Naive B cell (primary cell): ENCODE results near the gene ELAPOR1. TPM values are rescaled to one million over a fixed set of nuclear protein-coding genes. Genes with fewer than 3 reads are reported as not detected.

Source experiments
- ATAC-seq, 2 donors: fragments of 150-1000 bp; cut with Tn5 transposase; 2 replicates each; pipeline ENCODE4 v1.10.0; 2021; ENCODE audit warnings: low read depth in 2 of 2, mild to moderate bottlenecking in 2 of 2, moderate library complexity in 2 of 2
- DNase-seq: peaks from one replicate; pipeline ENCODE4 v3.0.0; 2022
- H3K27ac Mint-ChIP-seq, 6 donors: one replicate each; pipeline ENCODE4 v1.8.0; 2020 to 2022; ENCODE audit warnings: mild to moderate bottlenecking in 6 of 6, mixed read lengths in 6 of 6, moderate library complexity in 5 of 6, inconsistent platforms in 2 of 6
- H3K27me3 Mint-ChIP-seq, 3 donors: one replicate each; pipeline ENCODE4 v1.8.0; 2021 to 2022; ENCODE audit warnings: mixed read lengths in 3 of 3, mild to moderate bottlenecking in 1 of 3
- H3K36me3 Mint-ChIP-seq, 2 donors: one replicate each; pipeline ENCODE4 v1.8.0; 2020 to 2022; ENCODE audit warnings: mixed read lengths in 2 of 2, inconsistent platforms in 1 of 2, mild to moderate bottlenecking in 1 of 2
- H3K4me1 Mint-ChIP-seq, 3 donors: one replicate each; pipeline ENCODE4 v1.8.0; 2020 to 2022; ENCODE audit warnings: mixed read lengths in 3 of 3, inconsistent platforms in 1 of 3, mild to moderate bottlenecking in 1 of 3, moderate library complexity in 1 of 3
- H3K4me3 Mint-ChIP-seq, 8 donors: one replicate each; pipeline ENCODE4 v1.8.0; 2020 to 2022; ENCODE audit warnings: mild to moderate bottlenecking in 8 of 8, mixed read lengths in 8 of 8, moderate library complexity in 8 of 8, inconsistent platforms in 2 of 8
- H3K9me3 Mint-ChIP-seq, 7 donors: one replicate each; pipeline ENCODE4 v1.8.0; 2020 to 2022; ENCODE audit warnings: mixed read lengths in 7 of 7, mild to moderate bottlenecking in 5 of 7, inconsistent platforms in 2 of 7, moderate library complexity in 1 of 7
- polyA plus RNA-seq, 6 donors: library from polyadenylated mRNA; unstranded; fragments of 300-500 nt; fragmentation: Illumina TruSeq; gene quantifications; one replicate each; pipeline ENCODE4 v1.2.3, GENCODE V29; 2021; ENCODE audit warnings: low read depth in 6 of 6

The ELAPOR1 gene
- polyA plus RNA-seq, 6 donors from 2014 or later, result 0.04 to 0.65 (median 0.62) TPM; not detected in 3

GRCh38 chr1:109084563-109085517 is 29.1 kb upstream of the ELAPOR1 start:
- Mint-ChIP-seq H3K9me3 (peaks cover 0 to 8% (median 0%) of the 10 kb centered on the region in 7 donors), H3K4me1 (peaks cover 0 to 9% (median under 1%) of the 10 kb centered on the region in 3 donors), H3K27me3 (peaks cover 0 to 7% (median 4%) of the 10 kb centered on the region in 3 donors), H3K36me3 (no peaks in the 10 kb centered on the region), H3K4me3 (no peak overlapping the region), H3K27ac (peak overlapping the region in 1 of 6 donors; percentile 72)
- DNase-seq (no peak), ATAC-seq (no peak)

- H3K27ac Mint-ChIP-seq, result peak overlapping the region; percentile 98 to 100 (median 99)
- no peaks in the 10 kb centered on the region for H3K27me3 Mint-ChIP-seq
- ATAC-seq (peak in 1 of 2 donors; percentile 6), DNase-seq (no peak)
- H3K36me3 Mint-ChIP-seq, result no peaks in the 10 kb centered on the region
- peaks cover 0 to 8% (median 2%) of the 10 kb centered on the region in 7 donors for H3K9me3 Mint-ChIP-seq
- peak overlapping the region; percentile 90 to 98 (median 94) for H3K4me3 Mint-ChIP-seq
- H3K4me1 Mint-ChIP-seq, result peaks cover 26 to 44% (median 31%) of the 10 kb centered on the region in 3 donors
Measured at GRCh38 chr1:109089242-109090015, 24.5 kb upstream of the ELAPOR1 start.

- Mint-ChIP-seq H3K4me1 (peaks cover 26 to 46% (median 31%) of the 10 kb centered on the region in 3 donors), H3K9me3 (peaks cover 0 to 8% (median 2%) of the 10 kb centered on the region in 7 donors), H3K27ac (peak within 1 kb of the TSS; percentile 98 to 100 (median 99)), H3K4me3 (peak within 1 kb of the TSS; percentile 90 to 98 (median 94)), H3K27me3 (no peaks in the 10 kb centered on the region), H3K36me3 (no peaks in the 10 kb centered on the region)
- ATAC-seq (peak; percentile 84), DNase-seq (peak; percentile 87)
Measured at GRCh38 chr1:109090196-109091077, 23.5 kb upstream of the ELAPOR1 start, which contains the start of gene TMEM167B. TSS of gene TMEM167B (plus strand) at chr1:109090764. CDS start at chr1:109090873, 109 bp downstream.

- H3K4me1 Mint-ChIP-seq, result peaks cover 26 to 46% (median 31%) of the 10 kb centered on the region in 3 donors
- no peaks in the 10 kb centered on the region for H3K27me3 Mint-ChIP-seq
- H3K4me3 Mint-ChIP-seq, result peak overlapping the region; percentile 90 to 98 (median 94)
- DNase-seq (no peak), ATAC-seq (peak; percentile 12 to 20)
- peak overlapping the region; percentile 98 to 100 (median 99) for H3K27ac Mint-ChIP-seq
- H3K9me3 Mint-ChIP-seq, result peaks cover 0 to 8% (median 2%) of the 10 kb centered on the region in 7 donors
- no peaks in the 10 kb centered on the region for H3K36me3 Mint-ChIP-seq
Measured at GRCh38 chr1:109091078-109091838, 22.7 kb upstream of the ELAPOR1 start.

- no peaks in the 10 kb centered on the region for H3K36me3 Mint-ChIP-seq
- peak overlapping the region; percentile 90 to 98 (median 94) for H3K4me3 Mint-ChIP-seq
- peaks cover 26 to 46% (median 31%) of the 10 kb centered on the region in 3 donors for H3K4me1 Mint-ChIP-seq
- DNase-seq (no peak), ATAC-seq (no peak)
- peak overlapping the region; percentile 40 to 100 (median 99) for H3K27ac Mint-ChIP-seq
- H3K27me3 Mint-ChIP-seq, result no peaks in the 10 kb centered on the region
- H3K9me3 Mint-ChIP-seq, result peaks cover 0 to 8% (median 2%) of the 10 kb centered on the region in 7 donors
Measured at GRCh38 chr1:109091839-109092193, 22.1 kb upstream of the ELAPOR1 start.

- Mint-ChIP-seq H3K36me3 (no peaks in the 10 kb centered on the region), H3K27me3 (no peaks in the 10 kb centered on the region), H3K4me1 (peaks cover 26 to 45% (median 31%) of the 10 kb centered on the region in 3 donors), H3K27ac (peak overlapping the region in 2 of 6 donors; percentile 16 to 20), H3K9me3 (peaks cover 0 to 4% (median under 1%) of the 10 kb centered on the region in 7 donors), H3K4me3 (peak overlapping the region in 1 of 8 donors; percentile 58)
- DNase-seq (no peak), ATAC-seq (no peak)
Measured at GRCh38 chr1:109094377-109094803, 19.5 kb upstream of the ELAPOR1 start.

- peaks cover 28 to 44% (median 33%) of the 10 kb centered on the region in 3 donors for H3K4me1 Mint-ChIP-seq
- no peak overlapping the region for H3K27ac Mint-ChIP-seq
- no peak for DNase-seq
- H3K36me3 Mint-ChIP-seq, result no peaks in the 10 kb centered on the region
- peaks cover 0 to 4% (median 0%) of the 10 kb centered on the region in 7 donors for H3K9me3 Mint-ChIP-seq
- peak overlapping the region in 1 of 8 donors; percentile 58 for H3K4me3 Mint-ChIP-seq
- no peak for ATAC-seq
- no peaks in the 10 kb centered on the region for H3K27me3 Mint-ChIP-seq
Measured at GRCh38 chr1:109094871-109095270, 19.0 kb upstream of the ELAPOR1 start.

GRCh38 chr1:109095631-109096030 is 18.3 kb upstream of the ELAPOR1 start:
- H3K4me3 Mint-ChIP-seq, result no peak overlapping the region
- peaks cover 26 to 40% (median 29%) of the 10 kb centered on the region in 3 donors for H3K4me1 Mint-ChIP-seq
- H3K27me3 Mint-ChIP-seq, result no peaks in the 10 kb centered on the region
- no peak for DNase-seq
- no peak overlapping the region for H3K27ac Mint-ChIP-seq
- no peaks in the 10 kb centered on the region for H3K36me3 Mint-ChIP-seq
- no peaks in the 10 kb centered on the region for H3K9me3 Mint-ChIP-seq
- no peak for ATAC-seq

- Mint-ChIP-seq H3K27me3 (no peaks in the 10 kb centered on the region), H3K27ac (no peak overlapping the region)
Measured at GRCh38 chr1:109096120-109096519, 17.8 kb upstream of the ELAPOR1 start.

GRCh38 chr1:109099938-109100773 is 13.8 kb upstream of the ELAPOR1 start:
- Mint-ChIP-seq H3K4me1 (peaks cover 5 to 26% (median 17%) of the 10 kb centered on the region in 3 donors), H3K9me3 (no peaks in the 10 kb centered on the region), H3K27me3 (no peaks in the 10 kb centered on the region), H3K27ac (peak overlapping the region; percentile 98 to 99 (median 99)), H3K36me3 (no peaks in the 10 kb centered on the region), H3K4me3 (peak overlapping the region; percentile 93 to 99 (median 98))
- peak; percentile 90 to 91 for ATAC-seq
- peak; percentile 97 for DNase-seq

More at GRCh38 chr1:109096120-109096519, 17.8 kb upstream of the ELAPOR1 start:
- DNase-seq (no peak), ATAC-seq (no peak)
- Mint-ChIP-seq H3K36me3 (no peaks in the 10 kb centered on the region), H3K9me3 (no peaks in the 10 kb centered on the region), H3K4me1 (peaks cover 24 to 39% (median 31%) of the 10 kb centered on the region in 3 donors), H3K4me3 (no peak overlapping the region)
